H1 (cell line): ENCODE data around the gene TRIM71. TPM values are rescaled to one million over a fixed set of nuclear protein-coding genes. Genes with fewer than 3 reads are reported as not detected.
"Not testable (repeated sequence)": the region's sequence is repeated elsewhere in the genome, so short reads cannot be mapped to it uniquely, and the experiment has no call there.

Source experiments
- CTCF ChIA-PET: fragments of 300-600 bp; sonication (Branson Sonifier 250); formaldehyde crosslinking; loops from one replicate; lab custom pipeline; 2021; ENCODE audit not compliant: partially characterized antibody; lab: Charles Lee
- POLR2A ChIA-PET: fragments of 300-600 bp; sonication (Branson Sonifier 250); formaldehyde crosslinking; loops from one replicate; lab custom pipeline; 2021; ENCODE audit warnings: inconsistent platforms; ENCODE audit not compliant: partially characterized antibody; lab: Charles Lee
- DNase-seq, 2 experiments: peaks; one replicate each; pipeline versions ENCODE4 v3.0.0 to v3.0.0-alpha.2; 2010 to 2022; ENCODE audit warnings: low spot score in 2 of 2, low read depth in 1 of 2, mixed read lengths in 1 of 2
- FAIRE-seq: peaks from 2 replicates; lab custom pipeline; 2011; peaks lifted over from hg19 to GRCh38; lab: Jason Lieb, UNC
- H2AFZ ChIP-seq: 2 replicates; pipeline ENCODE4 v1.8.1; 2012; ENCODE audit warnings: low read length, inconsistent platforms
- H2AK5ac ChIP-seq: 2 replicates; pipeline ENCODE4 v1.6.1; 2013; ENCODE audit warnings: low read depth, low read length
- H2BK120ac ChIP-seq: replicated peaks from 2 replicates; pipeline ENCODE3; 2013; ENCODE audit warnings: low read depth, low read length, inconsistent platforms
- H2BK12ac ChIP-seq: 2 replicates; pipeline ENCODE4 v1.6.1; 2013; ENCODE audit warnings: low read depth, low read length
- H2BK15ac ChIP-seq: 2 replicates; pipeline ENCODE4 v1.6.1; 2013; ENCODE audit warnings: low read length
- H2BK20ac ChIP-seq: 2 replicates; pipeline ENCODE4 v1.6.1; 2013; ENCODE audit warnings: low read length
- H2BK5ac ChIP-seq: 2 replicates; pipeline ENCODE4 v1.6.1; 2013; ENCODE audit warnings: low read depth, low read length
- H3K14ac ChIP-seq: 2 replicates; pipeline ENCODE4 v1.6.1; 2013; ENCODE audit warnings: inconsistent platforms; ENCODE audit not compliant: insufficient read length
- H3K18ac ChIP-seq: 2 replicates; pipeline ENCODE4 v1.6.1; 2013; ENCODE audit warnings: low read length; ENCODE audit errors: extremely low read depth
- H3K23ac ChIP-seq: 2 replicates; pipeline ENCODE4 v1.6.1; 2013; ENCODE audit warnings: inconsistent platforms; ENCODE audit not compliant: insufficient read length
- H3K23me2 ChIP-seq: 2 replicates; pipeline ENCODE4 v1.6.1; 2013; ENCODE audit warnings: low read depth, low read length
- H3K27ac ChIP-seq: 2 replicates; pipeline ENCODE4 v1.6.1; 2011; ENCODE audit warnings: low read depth, low read length, inconsistent platforms
- H3K27me3 ChIP-seq, 4 experiments: replicated peaks in 1 of 4; 1 replicate in 1 of 4; 2 replicates in 3 of 4; pipeline versions ENCODE4 v1.6.1 to v1.8.1; 2011 to 2013; ENCODE audit warnings: low read length in 3 of 4, mild to moderate bottlenecking in 3 of 4, inconsistent platforms in 2 of 4, mixed read lengths in 2 of 4, moderate library complexity in 1 of 4; ENCODE audit not compliant: control insufficient read depth in 3 of 4, insufficient read depth in 3 of 4; ENCODE audit errors: extremely low read depth in 1 of 4
- H3K36me3 ChIP-seq, 4 experiments: 2 replicates each; pipeline versions ENCODE4 v1.6.1 to v1.8.1; 2011 to 2013; ENCODE audit warnings: mild to moderate bottlenecking in 4 of 4, low read length in 3 of 4, moderate library complexity in 2 of 4, control low read depth in 1 of 4, inconsistent platforms in 1 of 4; ENCODE audit not compliant: insufficient read depth in 4 of 4, control insufficient read depth in 2 of 4
- H3K4ac ChIP-seq: replicated peaks from 2 replicates; pipeline ENCODE3; 2013; ENCODE audit warnings: low read length, low read depth, mixed read lengths, inconsistent platforms; ENCODE audit not compliant: insufficient read length
- H3K4me1 ChIP-seq, 4 experiments: replicated peaks in 1 of 4; 1 replicate in 1 of 4; 2 replicates in 3 of 4; pipeline versions ENCODE4 v1.6.1 to v1.8.1; 2011 to 2013; ENCODE audit warnings: low read length in 3 of 4, inconsistent platforms in 2 of 4, mixed read lengths in 1 of 4; ENCODE audit not compliant: insufficient read depth in 4 of 4, control insufficient read depth in 3 of 4
- H3K4me2 ChIP-seq, 2 experiments: 2 replicates each; pipeline versions ENCODE4 v1.6.1 to v1.8.1; 2011 to 2013; ENCODE audit warnings: low read depth in 2 of 2, low read length in 2 of 2, control low read depth in 1 of 2, inconsistent platforms in 1 of 2, mild to moderate bottlenecking in 1 of 2; ENCODE audit not compliant: insufficient read depth in 1 of 2
- H3K4me3 ChIP-seq, 4 experiments: fragments of 200-600, 300-600 bp in 1 of 4; sonication (generic), shearing (Covaris generic), sonication (Bioruptor Twin) in 1 of 4; 2 replicates each; pipeline versions ENCODE4 v1.5.1 to v1.8.1; 2011 to 2016; ENCODE audit warnings: low read length in 4 of 4, low read depth in 3 of 4, control low read depth in 2 of 4, inconsistent platforms in 2 of 4, mild to moderate bottlenecking in 2 of 4, mixed read lengths in 1 of 4, moderate library complexity in 1 of 4; ENCODE audit not compliant: insufficient read depth in 2 of 4; ENCODE audit errors: extremely low read depth in 1 of 4
- H3K56ac ChIP-seq: replicated peaks from 2 replicates; pipeline ENCODE3; 2013; ENCODE audit warnings: low read depth, mild to moderate bottlenecking, mixed read lengths, low read length, inconsistent platforms; ENCODE audit not compliant: insufficient read length
- H3K79me1 ChIP-seq: 2 replicates; pipeline ENCODE4 v1.6.1; 2013; ENCODE audit warnings: low read depth, low read length, control low read depth
- H3K79me2 ChIP-seq, 2 experiments: 2 replicates each; pipeline versions ENCODE4 v1.6.1 to v1.8.1; 2012 to 2013; ENCODE audit warnings: low read length in 2 of 2, mild to moderate bottlenecking in 2 of 2, inconsistent platforms in 1 of 2; ENCODE audit not compliant: insufficient read depth in 2 of 2, control insufficient read depth in 1 of 2
- H3K9ac ChIP-seq, 4 experiments: replicated peaks in 1 of 4; 1 replicate in 1 of 4; 2 replicates in 3 of 4; pipeline versions ENCODE4 v1.6.1 to v1.8.1; 2011 to 2013; ENCODE audit warnings: low read depth in 3 of 4, low read length in 3 of 4, control low read depth in 2 of 4, mild to moderate bottlenecking in 2 of 4, moderate library complexity in 2 of 4, inconsistent platforms in 1 of 4; ENCODE audit errors: extremely low read depth in 1 of 4
- H3K9me3 ChIP-seq, 2 experiments: 2 replicates each; pipeline versions ENCODE4 v1.6.1 to v1.8.1; 2012 to 2013; ENCODE audit warnings: mild to moderate bottlenecking in 2 of 2, moderate library complexity in 2 of 2, control low read depth in 1 of 2, inconsistent platforms in 1 of 2, low read depth in 1 of 2, low read length in 1 of 2, mixed read lengths in 1 of 2; ENCODE audit not compliant: insufficient read depth in 2 of 2
- H4K20me1 ChIP-seq, 2 experiments: replicated peaks in 1 of 2; 2 replicates each; pipeline versions ENCODE3 to v1.8.1; 2011 to 2013; ENCODE audit warnings: inconsistent platforms in 2 of 2, low read length in 2 of 2, mild to moderate bottlenecking in 1 of 2; ENCODE audit not compliant: insufficient read depth in 2 of 2, control insufficient read depth in 1 of 2
- H4K5ac ChIP-seq: 2 replicates; pipeline ENCODE4 v1.6.1; 2013; ENCODE audit warnings: low read length, low read depth, mixed read lengths, inconsistent platforms; ENCODE audit not compliant: insufficient read length
- H4K8ac ChIP-seq: 2 replicates; pipeline ENCODE4 v1.8.0; 2013; ENCODE audit warnings: mild to moderate bottlenecking, moderate library complexity, low read length, inconsistent platforms; ENCODE audit not compliant: insufficient read depth; ENCODE audit errors: extremely low read depth
- H4K91ac ChIP-seq: replicated peaks from 2 replicates; pipeline ENCODE3; 2013; ENCODE audit warnings: low read length, mixed read lengths, inconsistent platforms; ENCODE audit not compliant: insufficient read length
- WGBS, 2 experiments: shearing (Covaris generic) in 1 of 2; methylation state at CpG; one replicate each; pipeline versions ENCODE4 v1.1.6 to v1.1.7; 2013 to 2015; ENCODE audit warnings: low lambda C conversion rate in 2 of 2, mixed read lengths in 2 of 2, inconsistent platforms in 1 of 2, low coverage in 1 of 2, missing lambda C conversion rate in 1 of 2; ENCODE audit not compliant: insufficient replicate concordance in 2 of 2, insufficient coverage in 1 of 2, insufficient read length in 1 of 2; ENCODE audit errors: extremely low coverage in 1 of 2, missing lambda C conversion rate in 1 of 2; 5-methylcytosine and 5-hydroxymethylcytosine counted together
- polyA plus RNA-seq, 7 experiments: library from polyadenylated mRNA; depleted of rRNA in 3 of 7; stranded (reverse) in 5 of 7; unstranded in 2 of 7; fragments of >200 nt in 5 of 7; fragments of 200-250 nt in 2 of 7; gene quantifications; 1 replicate in 5 of 7; 2 replicates in 1 of 7; 4 replicates in 1 of 7; pipeline versions ENCODE4 v1.2.1 to v1.2.3, GENCODE V29; 2011 to 2013; ENCODE audit warnings: missing spikeins in 2 of 7, mixed read lengths in 2 of 7
- total RNA-seq: library from RNA; stranded (reverse); fragmentation: NEBNext Ultra II Directional; extraction: Animal tissue kit (Norgen Biotek cat#: 25700); gene quantifications from 2 replicates; pipeline ENCODE4 v1.2.1, GENCODE V29; 2021

Gene TRIM71
- total and polyA plus RNA-seq, 2 of the 8 experiments (the other 6 are each of a cell fraction or from before 2014, with no cell fraction given): 53.7 to 293 TPM

DNA sequence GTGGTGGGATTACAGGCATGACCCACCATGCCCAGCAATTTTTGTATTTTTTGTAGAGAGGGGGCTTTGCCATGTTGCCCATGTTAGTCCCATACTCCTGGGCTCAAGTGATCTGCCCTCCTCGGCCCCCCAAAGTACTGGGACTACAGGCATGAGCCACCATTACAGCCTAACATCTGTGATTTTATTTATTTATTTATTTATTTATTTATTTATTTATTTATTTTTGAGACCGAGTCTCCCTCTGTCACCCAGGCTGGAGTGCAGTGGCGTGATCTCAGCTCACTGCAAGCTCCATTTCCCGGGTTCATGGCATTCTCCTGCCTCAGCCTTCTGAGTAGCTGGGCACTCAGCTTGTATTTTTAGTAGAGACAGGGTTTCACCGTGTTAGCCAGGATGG, 16.4 kb upstream of the TRIM71 start:
- not testable (repeated sequence) for H3K79me2 ChIP-seq

More for the DNA sequence above, 16.4 kb upstream of the TRIM71 start:
- H4K91ac ChIP-seq, H3K56ac ChIP-seq, H3K27ac ChIP-seq, H3K18ac ChIP-seq, H3K23me2 ChIP-seq, H3K4me3 ChIP-seq, H3K36me3 ChIP-seq, H4K8ac ChIP-seq, H2BK15ac ChIP-seq, H3K23ac ChIP-seq, H3K14ac ChIP-seq, H2BK5ac ChIP-seq, H2BK120ac ChIP-seq, H3K27me3 ChIP-seq, H3K4ac ChIP-seq, H2BK12ac ChIP-seq, H4K5ac ChIP-seq, H2AFZ ChIP-seq, H3K4me2 ChIP-seq, FAIRE-seq, H2AK5ac ChIP-seq, H3K9ac ChIP-seq, DNase-seq, H3K9me3 ChIP-seq, H4K20me1 ChIP-seq, H3K79me1 ChIP-seq, H3K4me1 ChIP-seq, H2BK20ac ChIP-seq: not testable (repeated sequence)
- CTCF ChIA-PET: interaction anchor here (0.7 to 2.6 kb wide), 5 partner anchors 11 to 109 kb away, joined by 3 to 15 read pairs (median 3); no protein-coding TSS in a partner anchor
- POLR2A ChIA-PET: interaction anchor here (0.8 to 1.7 kb wide), 4 partner anchors 10 to 20 kb away, joined by 3 read pairs; no protein-coding TSS in a partner anchor
- 94% methylated on average over 5 of the region's 5 CpGs; no CpG with 5 or more reads in 1 of the 2 experiments for WGBS, 2 experiments
